Effector memory CD4-positive, alpha-beta T cell (primary cell): ENCODE data around the gene ARHGAP15.
A peak's percentile ranks its signal among the peaks of the same experiment; 100 is the strongest.

ENCODE experiments used
- DNase-seq, 3 donors: peaks; one replicate each; pipeline ENCODE4 v3.0.0-alpha.2; 2020
- H3K27ac ChIP-seq: 2 replicates; pipeline ENCODE4 v1.7.0; 2013; ENCODE audit warnings: mild to moderate bottlenecking, low read length, moderate library complexity; ENCODE audit not compliant: insufficient read depth, poor library complexity, severe bottlenecking
- H3K27me3 ChIP-seq: replicated peaks from 2 replicates; pipeline ENCODE4 v1.7.0; 2013; ENCODE audit warnings: mild to moderate bottlenecking, low read length; ENCODE audit not compliant: insufficient read depth, control insufficient read depth, poor library complexity, severe bottlenecking
- H3K36me3 ChIP-seq: 2 replicates; pipeline ENCODE4 v1.7.0; 2013; ENCODE audit warnings: mild to moderate bottlenecking, low read length, moderate library complexity; ENCODE audit not compliant: control insufficient read depth, insufficient read depth
- H3K4me1 ChIP-seq: 2 replicates; pipeline ENCODE4 v1.7.0; 2013; ENCODE audit warnings: low read length, mild to moderate bottlenecking; ENCODE audit not compliant: control insufficient read depth, insufficient read depth, poor library complexity, severe bottlenecking
- H3K4me3 ChIP-seq: 2 replicates; pipeline ENCODE4 v1.7.0; 2013; ENCODE audit warnings: low read length, low read depth, mild to moderate bottlenecking; ENCODE audit not compliant: insufficient read depth, poor library complexity, severe bottlenecking
- H3K9me3 ChIP-seq: 2 replicates; pipeline ENCODE4 v1.7.0; 2013; ENCODE audit warnings: mild to moderate bottlenecking, low read length, moderate library complexity; ENCODE audit not compliant: control insufficient read depth

ARHGAP15 gene

DNA sequence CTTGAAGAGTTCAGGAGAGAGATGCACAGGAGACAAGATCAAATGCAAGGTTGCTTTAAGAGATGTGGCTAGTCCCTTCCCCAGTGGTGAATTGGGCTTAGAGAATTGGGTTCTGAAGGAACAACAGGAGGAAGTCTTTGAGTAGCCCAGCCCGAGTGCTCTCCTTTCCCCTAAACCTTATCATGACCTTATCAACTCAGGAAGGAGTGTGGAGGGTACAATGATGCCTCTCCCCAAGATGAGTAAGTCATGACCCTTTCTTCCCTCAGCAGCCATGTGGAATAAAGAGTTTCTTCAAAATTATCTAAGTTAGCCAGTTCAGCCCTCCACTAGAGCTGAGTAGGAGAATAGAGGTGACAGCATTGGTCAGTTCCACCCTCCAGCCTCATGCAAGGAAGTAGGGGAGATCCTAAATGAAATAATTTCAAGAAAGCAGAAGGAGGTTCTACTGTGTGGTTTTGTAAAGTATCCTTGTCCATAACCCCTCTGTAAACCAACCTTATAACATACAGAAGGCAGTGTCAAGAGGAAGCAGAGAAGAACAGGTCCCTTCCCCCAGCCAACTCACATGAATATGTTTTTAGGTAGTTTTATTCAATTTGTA is 88.4 kb downstream of the ARHGAP15 start:
- no peak for DNase-seq
- Histone ChIP-seq H3K4me3 (no peak overlapping the region), H3K27ac (no peak overlapping the region), H3K36me3 (peaks cover 6% of the 10 kb centered on the region), H3K4me1 (no peaks in the 10 kb centered on the region), H3K9me3 (no peaks in the 10 kb centered on the region), H3K27me3 (no peaks in the 10 kb centered on the region)

GRCh38 chr2:143218621-143219020 is 89.4 kb downstream of the ARHGAP15 start:
- Histone ChIP-seq H3K9me3 (no peaks in the 10 kb centered on the region), H3K27me3 (no peaks in the 10 kb centered on the region), H3K27ac (no peak overlapping the region), H3K4me3 (no peak overlapping the region), H3K4me1 (no peaks in the 10 kb centered on the region), H3K36me3 (peaks cover 6% of the 10 kb centered on the region)
- DNase-seq, result no peak

GRCh38 chr2:143219266-143219665 is 90.0 kb downstream of the ARHGAP15 start:
- no peak for DNase-seq
- Histone ChIP-seq H3K27me3 (no peaks in the 10 kb centered on the region), H3K36me3 (peaks cover 6% of the 10 kb centered on the region)

GRCh38 chr2:143223556-143223955 is 94.3 kb downstream of the ARHGAP15 start:
- Histone ChIP-seq H3K9me3 (no peaks in the 10 kb centered on the region), H3K27ac (no peak overlapping the region), H3K4me1 (peaks cover 12% of the 10 kb centered on the region), H3K4me3 (no peak overlapping the region), H3K27me3 (no peaks in the 10 kb centered on the region), H3K36me3 (peaks cover 2% of the 10 kb centered on the region)
- no peak for DNase-seq

More at GRCh38 chr2:143219266-143219665, 90.0 kb downstream of the ARHGAP15 start:
- Histone ChIP-seq H3K9me3 (no peaks in the 10 kb centered on the region), H3K27ac (no peak overlapping the region), H3K4me1 (no peaks in the 10 kb centered on the region), H3K4me3 (no peak overlapping the region)

DNA sequence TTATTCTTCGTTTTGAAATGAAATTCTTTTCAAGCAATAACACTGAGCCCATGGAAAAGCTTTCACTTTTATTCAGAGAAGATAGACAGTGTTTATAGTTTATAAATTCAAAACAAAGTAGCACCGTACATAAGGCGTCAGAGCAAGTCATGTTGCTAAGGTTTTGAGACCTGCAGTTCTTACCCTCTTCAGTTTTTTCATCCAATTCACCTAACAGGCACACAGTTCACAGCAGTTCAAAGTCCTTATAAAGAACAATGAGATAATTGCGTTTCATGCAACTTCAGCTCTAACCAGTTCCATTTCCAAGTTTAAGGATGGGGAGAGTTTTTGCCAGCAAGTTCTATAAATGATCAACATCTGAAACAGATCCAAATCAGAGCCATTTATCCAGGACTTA is 96.7 kb downstream of the ARHGAP15 start:
- Histone ChIP-seq H3K27ac (peak overlapping the region; percentile 12), H3K9me3 (no peaks in the 10 kb centered on the region), H3K27me3 (no peaks in the 10 kb centered on the region), H3K36me3 (peaks cover 25% of the 10 kb centered on the region), H3K4me3 (no peak overlapping the region), H3K4me1 (peaks cover 12% of the 10 kb centered on the region)
- no peak for DNase-seq

GRCh38 chr2:143226714-143227541 is 97.7 kb downstream of the ARHGAP15 start:
- peaks cover 12% of the 10 kb centered on the region for H3K4me1 ChIP-seq
- H3K36me3 ChIP-seq, result peaks cover 34% of the 10 kb centered on the region
- DNase-seq, result no peak
- H3K27ac ChIP-seq, result no peak overlapping the region
- peaks cover 4% of the 10 kb centered on the region for H3K9me3 ChIP-seq
- no peaks in the 10 kb centered on the region for H3K27me3 ChIP-seq
- H3K4me3 ChIP-seq, result no peak overlapping the region

GRCh38 chr2:143229411-143229810 is 100.2 kb downstream of the ARHGAP15 start:
- Histone ChIP-seq H3K27me3 (no peaks in the 10 kb centered on the region), H3K36me3 (peaks cover 51% of the 10 kb centered on the region), H3K9me3 (peaks cover 7% of the 10 kb centered on the region), H3K4me1 (peaks cover 12% of the 10 kb centered on the region), H3K27ac (no peak overlapping the region), H3K4me3 (no peak overlapping the region)
- DNase-seq, result no peak

DNA sequence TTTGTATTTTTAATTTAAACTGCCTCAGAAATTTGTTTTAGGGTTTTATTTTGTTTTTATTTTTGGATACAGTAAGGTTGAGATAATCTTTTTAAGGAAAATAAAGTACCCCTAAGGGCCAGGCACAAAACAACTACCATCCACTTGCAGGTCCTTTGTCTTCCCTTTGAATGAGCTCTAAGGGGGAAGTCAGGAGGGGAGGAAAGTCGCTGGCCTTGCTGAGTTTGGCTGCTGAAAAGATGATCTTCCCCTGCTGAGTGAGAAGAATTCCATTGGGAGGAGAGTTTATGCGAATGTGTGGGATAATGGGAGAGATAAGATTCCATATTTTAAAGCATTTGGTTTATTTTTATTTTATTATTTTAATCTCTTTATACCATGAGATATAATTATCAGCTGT is 100.7 kb downstream of the ARHGAP15 start:
- peaks cover 56% of the 10 kb centered on the region for H3K36me3 ChIP-seq
- H3K9me3 ChIP-seq, result peaks cover 12% of the 10 kb centered on the region
- H3K4me3 ChIP-seq, result no peak overlapping the region
- H3K4me1 ChIP-seq, result peaks cover 12% of the 10 kb centered on the region
- no peaks in the 10 kb centered on the region for H3K27me3 ChIP-seq
- no peak overlapping the region for H3K27ac ChIP-seq
- no peak for DNase-seq

GRCh38 chr2:143230506-143231253 is 101.5 kb downstream of the ARHGAP15 start:
- peaks cover 13% of the 10 kb centered on the region for H3K9me3 ChIP-seq
- peaks cover 12% of the 10 kb centered on the region for H3K4me1 ChIP-seq
- DNase-seq, result no peak
- H3K36me3 ChIP-seq, result peaks cover 56% of the 10 kb centered on the region
- no peaks in the 10 kb centered on the region for H3K27me3 ChIP-seq
- H3K4me3 ChIP-seq, result no peak overlapping the region
- H3K27ac ChIP-seq, result no peak overlapping the region

DNA sequence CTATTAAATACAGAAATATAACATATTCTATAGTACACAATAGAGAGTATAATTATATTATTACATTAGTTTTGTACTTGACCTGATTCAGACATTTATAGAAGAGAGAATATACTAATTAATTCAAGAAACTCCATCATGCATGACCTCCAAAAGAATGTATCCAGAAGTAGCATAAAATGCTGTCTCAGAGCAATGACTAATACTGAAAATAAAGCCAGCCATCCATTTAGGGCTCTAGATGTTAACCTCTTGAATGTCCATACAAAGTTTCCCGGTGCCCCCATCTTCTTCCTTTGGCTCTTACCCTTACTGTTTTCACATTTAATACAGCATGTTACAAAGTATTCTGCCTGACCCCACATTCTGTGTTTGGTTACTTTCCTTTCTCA is 102.0 kb downstream of the ARHGAP15 start:
- Histone ChIP-seq H3K4me1 (peaks cover 11% of the 10 kb centered on the region), H3K9me3 (peaks cover 13% of the 10 kb centered on the region), H3K27ac (no peak overlapping the region), H3K27me3 (no peaks in the 10 kb centered on the region), H3K36me3 (peaks cover 56% of the 10 kb centered on the region), H3K4me3 (no peak overlapping the region)
- no peak for DNase-seq
